ENCODE data around the gene TMEM236.

TMEM236 gene

DNA sequence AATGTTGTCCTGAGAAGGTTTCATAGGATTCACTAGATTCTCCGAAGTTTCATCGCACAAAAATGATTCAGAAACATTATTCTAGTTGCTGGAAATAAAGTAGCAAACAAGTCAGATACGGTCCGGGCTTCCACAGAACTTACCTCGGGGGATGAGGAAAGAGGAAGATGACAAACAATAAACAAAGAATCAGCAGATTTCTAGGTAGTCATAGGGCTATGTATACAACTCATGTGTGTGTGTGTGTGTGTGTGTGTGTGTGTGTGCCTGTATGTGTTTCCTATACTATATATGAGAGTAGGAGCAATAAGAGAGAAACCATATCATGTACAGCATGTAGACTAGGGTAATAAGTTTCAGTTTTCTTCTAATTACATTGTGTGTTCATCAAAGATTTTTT lies 16.5 kb downstream of the TMEM236 start:
- Histone ChIP-seq H3K36me3 (ENCODE audit: control insufficient read depth, insufficient read depth, low read length) (no peaks in the 10 kb centered on the region), H3K9me3 (ENCODE audit: control insufficient read depth, low read length) (peaks cover 3% of the 10 kb centered on the region), H3K4me1 (ENCODE audit: control insufficient read depth, insufficient read depth, low read length, poor library complexity, severe bottlenecking) (no peaks in the 10 kb centered on the region), H3K27ac (ENCODE audit: low read depth, low read length, severe bottlenecking) (no peak overlapping the region), H3K4me3 (ENCODE audit: extremely low read depth, insufficient read depth, low read length, poor library complexity, severe bottlenecking) (no peak overlapping the region)
- 97 to 98% methylated on average over 4 to 5 of the region's 5 CpGs for WGBS, 2 experiments (ENCODE audit: insufficient coverage in 2 of 2)

DNA sequence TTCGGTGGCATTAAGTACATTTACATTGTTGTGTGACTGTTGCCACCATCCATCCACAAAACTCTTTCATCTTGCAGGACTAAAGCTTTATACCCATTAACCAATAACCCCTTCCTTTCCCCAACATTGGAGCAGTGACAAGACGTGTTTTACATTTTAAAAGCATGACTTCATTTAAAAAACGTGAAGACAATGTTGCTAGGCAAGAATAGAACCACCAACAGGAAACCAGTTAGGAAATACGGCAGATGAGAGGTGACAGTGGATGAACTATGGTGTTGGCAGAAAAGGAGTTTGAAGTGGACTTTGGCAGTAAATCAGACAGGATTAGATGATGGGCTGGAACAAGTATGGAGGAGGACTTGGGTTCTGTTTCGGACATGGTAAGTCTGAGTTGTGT lies 17.0 kb downstream of the TMEM236 start:
- WGBS, 2 experiments (ENCODE audit: insufficient coverage in 2 of 2), result 78 to 82% methylated on average over 3 to 5 of the region's 5 CpGs
- Histone ChIP-seq H3K4me3 (ENCODE audit: extremely low read depth, insufficient read depth, low read length, poor library complexity, severe bottlenecking) (no peak overlapping the region), H3K36me3 (ENCODE audit: control insufficient read depth, insufficient read depth, low read length) (no peaks in the 10 kb centered on the region), H3K9me3 (ENCODE audit: control insufficient read depth, low read length) (peaks cover 3% of the 10 kb centered on the region), H3K27ac (ENCODE audit: low read depth, low read length, severe bottlenecking) (no peak overlapping the region), H3K4me1 (ENCODE audit: control insufficient read depth, insufficient read depth, low read length, poor library complexity, severe bottlenecking) (no peaks in the 10 kb centered on the region)

DNA sequence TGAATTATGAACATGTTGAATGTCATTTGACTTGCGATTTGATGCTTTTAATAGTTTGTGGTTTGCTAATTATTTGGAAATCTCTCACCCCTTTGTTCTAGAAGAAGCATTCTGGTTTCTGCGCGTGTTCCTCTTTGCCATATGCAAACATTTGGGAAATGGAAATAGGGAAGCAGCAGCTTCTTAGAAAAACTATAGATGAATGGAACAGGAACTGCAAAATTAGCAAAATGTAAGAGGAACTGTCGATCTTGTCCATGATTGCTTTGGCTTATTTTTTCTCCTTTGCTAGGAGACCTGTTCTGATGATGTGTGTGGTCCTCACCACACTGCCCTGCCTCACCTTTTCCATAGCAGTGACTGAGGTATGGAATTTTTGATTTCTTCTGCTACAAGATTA lies 19.0 kb downstream of the TMEM236 start:
- Histone ChIP-seq H3K4me3 (ENCODE audit: extremely low read depth, insufficient read depth, low read length, poor library complexity, severe bottlenecking) (no peak overlapping the region), H3K27ac (ENCODE audit: low read depth, low read length, severe bottlenecking) (no peak overlapping the region), H3K4me1 (ENCODE audit: control insufficient read depth, insufficient read depth, low read length, poor library complexity, severe bottlenecking) (no peaks in the 10 kb centered on the region), H3K9me3 (ENCODE audit: control insufficient read depth, low read length) (peaks cover under 1% of the 10 kb centered on the region), H3K36me3 (ENCODE audit: control insufficient read depth, insufficient read depth, low read length) (no peaks in the 10 kb centered on the region)
- 83 to 92% methylated on average over 2 to 3 of the region's 4 CpGs for WGBS, 2 experiments (ENCODE audit: insufficient coverage in 2 of 2)

DNA sequence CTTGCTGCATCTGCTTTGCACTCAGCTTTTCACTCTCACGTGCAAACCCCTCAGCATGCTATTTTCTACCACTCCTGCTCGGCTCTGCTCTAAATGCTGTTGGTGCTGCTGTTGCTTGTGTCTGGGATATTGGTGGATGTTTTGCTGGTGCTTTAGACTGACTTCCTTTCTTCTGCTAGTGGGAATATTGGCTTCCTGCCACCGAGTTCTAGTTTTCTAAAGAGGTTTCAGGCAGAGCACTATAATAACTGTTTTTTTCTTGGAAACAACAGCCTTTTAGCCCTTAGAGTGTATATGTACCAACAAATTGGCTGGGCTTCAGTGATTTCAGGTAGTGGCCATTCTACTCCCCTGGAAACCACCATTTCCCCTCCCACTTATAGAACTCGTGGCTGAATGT lies 27.8 kb downstream of the TMEM236 start:
- peaks cover 15% of the 10 kb centered on the region for H3K4me1 ChIP-seq (ENCODE audit: control insufficient read depth, insufficient read depth, low read length, poor library complexity, severe bottlenecking)
- no peak overlapping the region for H3K4me3 ChIP-seq (ENCODE audit: extremely low read depth, insufficient read depth, low read length, poor library complexity, severe bottlenecking)
- H3K27ac ChIP-seq (ENCODE audit: low read depth, low read length, severe bottlenecking), result no peak overlapping the region
- 86 to 100% methylated on average over 1 of the region's 4 CpGs for WGBS, 2 experiments (ENCODE audit: insufficient coverage in 2 of 2)
- H3K36me3 ChIP-seq (ENCODE audit: control insufficient read depth, insufficient read depth, low read length), result no peaks in the 10 kb centered on the region
- no peaks in the 10 kb centered on the region for H3K9me3 ChIP-seq (ENCODE audit: control insufficient read depth, low read length)

DNA sequence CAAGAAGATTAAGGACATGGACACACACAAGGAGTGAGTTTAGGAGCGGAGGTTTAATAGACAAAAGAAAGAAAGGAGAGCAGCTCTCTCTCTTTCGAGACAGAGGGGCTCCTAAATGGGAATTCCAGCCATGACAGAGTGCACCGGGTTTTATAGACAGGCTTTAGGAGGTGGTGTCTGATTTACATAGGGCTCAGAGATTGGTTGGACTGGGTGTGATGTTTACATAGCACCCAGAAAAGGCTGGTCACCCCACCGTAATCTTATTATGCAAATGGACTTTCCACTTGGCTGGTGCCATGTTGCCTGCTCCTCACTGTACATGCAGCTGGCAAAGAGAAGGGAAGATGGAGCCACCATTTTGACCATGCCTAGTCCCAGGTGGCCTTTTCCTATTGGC lies 28.7 kb downstream of the TMEM236 start:
- Histone ChIP-seq H3K4me1 (ENCODE audit: control insufficient read depth, insufficient read depth, low read length, poor library complexity, severe bottlenecking) (peaks cover 21% of the 10 kb centered on the region), H3K9me3 (ENCODE audit: control insufficient read depth, low read length) (no peaks in the 10 kb centered on the region), H3K36me3 (ENCODE audit: control insufficient read depth, insufficient read depth, low read length) (no peaks in the 10 kb centered on the region), H3K27ac (ENCODE audit: low read depth, low read length, severe bottlenecking) (no peak overlapping the region), H3K4me3 (ENCODE audit: extremely low read depth, insufficient read depth, low read length, poor library complexity, severe bottlenecking) (no peak overlapping the region)
- WGBS, 2 experiments (ENCODE audit: insufficient coverage in 2 of 2), result 93 to 95% methylated on average over 3 to 4 of the region's 4 CpGs

DNA sequence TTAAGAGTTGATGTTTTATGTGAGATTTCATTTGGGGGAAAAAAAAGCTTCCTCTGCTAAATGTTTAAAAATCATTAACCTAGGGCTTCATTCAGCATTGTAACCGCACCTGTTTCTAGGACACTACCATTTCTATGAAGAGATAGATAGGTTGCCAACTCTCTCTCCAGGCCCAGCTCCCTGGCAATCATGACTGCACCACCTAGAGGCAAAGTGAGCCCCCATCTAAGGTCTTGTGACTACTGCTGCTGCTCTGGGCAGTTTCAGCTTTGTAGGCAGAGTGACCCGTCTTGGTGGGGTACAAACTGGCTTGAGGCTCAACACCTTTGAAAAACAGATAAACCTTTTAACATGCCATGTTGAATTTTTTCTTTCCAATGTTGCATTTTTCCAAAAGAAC lies 29.9 kb downstream of the TMEM236 start:
- no peak overlapping the region for H3K4me3 ChIP-seq (ENCODE audit: extremely low read depth, insufficient read depth, low read length, poor library complexity, severe bottlenecking)
- no peak overlapping the region for H3K27ac ChIP-seq (ENCODE audit: low read depth, low read length, severe bottlenecking)
- no peaks in the 10 kb centered on the region for H3K9me3 ChIP-seq (ENCODE audit: control insufficient read depth, low read length)
- H3K4me1 ChIP-seq (ENCODE audit: control insufficient read depth, insufficient read depth, low read length, poor library complexity, severe bottlenecking), result peaks cover 21% of the 10 kb centered on the region
- no peaks in the 10 kb centered on the region for H3K36me3 ChIP-seq (ENCODE audit: control insufficient read depth, insufficient read depth, low read length)
- 50 to 75% methylated on average over 1 of the region's 2 CpGs for WGBS, 2 experiments (ENCODE audit: insufficient coverage in 2 of 2)

DNA sequence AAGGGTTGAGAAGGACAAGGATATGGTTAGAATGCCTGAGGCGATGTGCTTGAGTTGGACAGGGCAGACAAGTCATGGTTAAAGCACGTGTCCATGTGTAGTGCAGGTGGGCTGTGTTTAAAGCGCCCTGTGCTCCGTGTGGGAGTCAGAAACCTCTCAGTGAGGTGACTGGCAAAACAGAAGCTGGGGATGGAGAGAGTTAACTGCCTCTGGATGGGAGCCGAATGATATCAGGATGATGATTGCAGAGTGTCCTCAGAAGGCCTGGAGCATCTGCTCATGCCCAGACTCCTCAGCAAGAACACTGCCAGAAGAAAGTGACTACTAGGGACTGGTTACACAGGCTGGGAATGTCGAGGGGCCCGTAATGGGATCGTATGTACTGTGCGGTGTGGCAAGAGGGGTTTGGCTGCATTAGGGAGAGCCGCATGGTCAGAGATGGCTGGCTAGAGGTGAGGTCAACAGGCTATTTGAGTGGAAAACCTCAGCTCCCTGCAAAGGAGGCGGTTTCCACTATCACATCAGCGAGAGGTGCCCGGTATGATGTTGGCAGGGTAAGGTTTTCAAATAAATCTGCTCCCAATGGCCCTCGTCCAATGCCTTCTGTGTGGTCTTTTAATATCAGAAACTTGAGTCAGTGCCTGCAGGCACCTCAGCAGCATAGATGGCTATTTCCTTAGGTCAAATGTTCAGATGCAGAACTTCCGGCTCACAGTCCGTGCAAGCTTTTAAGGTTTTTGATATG lies 31.1 kb downstream of the TMEM236 start:
- 93 to 95% methylated on average over 12 to 13 of the region's 16 CpGs for WGBS, 2 experiments (ENCODE audit: insufficient coverage in 2 of 2)

DNA sequence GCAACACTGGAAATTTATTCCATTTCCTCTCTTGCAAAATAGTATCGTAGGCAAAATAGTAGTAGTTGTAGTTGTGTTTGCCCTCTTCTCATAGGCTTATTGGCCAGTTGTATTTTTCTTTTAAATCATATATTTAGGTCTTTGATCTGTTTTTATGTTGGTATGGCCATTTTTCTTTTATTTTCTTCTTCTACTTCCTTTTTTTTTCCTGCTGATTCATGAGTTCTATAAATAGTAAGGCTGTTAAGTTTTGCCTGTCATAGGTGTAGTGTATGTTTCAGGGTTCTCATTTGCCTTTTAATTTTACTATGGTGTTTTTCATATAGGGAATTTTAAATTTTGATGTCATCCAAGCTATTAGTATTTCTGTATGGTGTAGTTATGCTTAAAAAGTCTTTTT lies 31.8 kb downstream of the TMEM236 start:
- WGBS, 2 experiments (ENCODE audit: insufficient coverage in 2 of 2), result no CpG with 5 or more reads among the region's 1 CpG
- no peak overlapping the region for H3K4me3 ChIP-seq (ENCODE audit: extremely low read depth, insufficient read depth, low read length, poor library complexity, severe bottlenecking)
- no peaks in the 10 kb centered on the region for H3K9me3 ChIP-seq (ENCODE audit: control insufficient read depth, low read length)
- H3K4me1 ChIP-seq (ENCODE audit: control insufficient read depth, insufficient read depth, low read length, poor library complexity, severe bottlenecking), result peaks cover 29% of the 10 kb centered on the region
- H3K36me3 ChIP-seq (ENCODE audit: control insufficient read depth, insufficient read depth, low read length), result no peaks in the 10 kb centered on the region
- H3K27ac ChIP-seq (ENCODE audit: low read depth, low read length, severe bottlenecking), result no peak overlapping the region

More for the DNA sequence above, 31.1 kb downstream of the TMEM236 start:
- Histone ChIP-seq H3K9me3 (ENCODE audit: control insufficient read depth, low read length) (no peaks in the 10 kb centered on the region), H3K27ac (ENCODE audit: low read depth, low read length, severe bottlenecking) (no peak overlapping the region), H3K4me3 (ENCODE audit: extremely low read depth, insufficient read depth, low read length, poor library complexity, severe bottlenecking) (no peak overlapping the region), H3K4me1 (ENCODE audit: control insufficient read depth, insufficient read depth, low read length, poor library complexity, severe bottlenecking) (peaks cover 29% of the 10 kb centered on the region), H3K36me3 (ENCODE audit: control insufficient read depth, insufficient read depth, low read length) (no peaks in the 10 kb centered on the region)

DNA sequence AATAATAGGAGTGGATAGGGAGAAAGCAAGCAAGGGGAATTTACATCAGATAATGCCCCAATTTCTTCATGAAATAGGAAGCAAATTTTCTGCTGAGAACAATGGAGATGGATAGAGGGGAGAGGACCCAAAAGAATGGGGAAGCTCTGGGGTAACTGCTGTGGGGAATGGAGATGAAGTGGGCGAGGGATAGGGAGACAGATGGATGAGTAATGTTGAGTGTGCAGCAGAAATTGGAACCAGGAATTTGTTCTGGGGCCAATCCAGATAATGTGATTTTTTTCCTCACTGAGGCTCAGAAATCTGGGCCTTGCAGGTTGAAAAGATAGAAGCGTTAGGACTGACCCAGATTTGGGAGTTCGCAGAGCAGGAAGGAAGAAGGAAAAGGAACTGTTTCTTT lies 32.7 kb downstream of the TMEM236 start:
- Histone ChIP-seq H3K27ac (ENCODE audit: low read depth, low read length, severe bottlenecking) (no peak overlapping the region), H3K4me3 (ENCODE audit: extremely low read depth, insufficient read depth, low read length, poor library complexity, severe bottlenecking) (no peak overlapping the region)
- 92 to 97% methylated on average over 2 to 3 of the region's 3 CpGs for WGBS, 2 experiments (ENCODE audit: insufficient coverage in 2 of 2)

DNA sequence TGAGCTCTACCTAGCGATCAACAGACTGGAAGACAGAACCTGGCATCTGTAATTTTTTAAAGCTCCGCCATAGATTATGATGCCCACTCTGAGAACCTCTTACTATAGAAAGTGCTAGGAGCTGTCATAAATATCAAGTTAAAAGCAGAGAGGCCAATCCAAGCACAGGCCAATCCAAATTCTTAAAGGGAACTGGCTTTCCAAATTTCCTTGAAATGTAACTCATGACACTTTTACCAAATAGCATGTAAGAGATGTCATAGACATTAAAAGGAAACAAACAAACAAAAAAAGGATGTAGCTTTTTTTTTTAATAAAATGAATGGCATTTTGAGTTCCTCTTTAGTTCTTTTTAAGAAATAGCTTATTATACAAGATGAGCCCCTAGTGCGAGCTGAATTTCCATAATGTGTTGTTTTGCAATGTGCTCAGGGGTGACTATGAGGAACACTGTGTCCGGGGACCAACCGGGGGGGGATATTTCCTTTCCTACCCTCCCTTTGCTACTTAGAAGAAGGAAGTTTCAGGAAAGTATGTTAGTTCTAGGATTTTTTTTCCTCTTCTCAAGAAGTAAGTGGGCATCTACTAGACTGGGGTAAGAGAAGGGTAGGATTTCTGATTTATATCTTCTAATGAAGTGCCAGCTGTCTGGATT lies 33.4 kb downstream of the TMEM236 start:
- no peaks in the 10 kb centered on the region for H3K9me3 ChIP-seq (ENCODE audit: control insufficient read depth, low read length)
- H3K27ac ChIP-seq (ENCODE audit: low read depth, low read length, severe bottlenecking), result no peak overlapping the region
- 100% methylated on average over 2 of the region's 5 CpGs; no CpG with 5 or more reads in 1 of the 2 experiments for WGBS, 2 experiments (ENCODE audit: insufficient coverage in 2 of 2)
- no peak overlapping the region for H3K4me3 ChIP-seq (ENCODE audit: extremely low read depth, insufficient read depth, low read length, poor library complexity, severe bottlenecking)
- no peaks in the 10 kb centered on the region for H3K36me3 ChIP-seq (ENCODE audit: control insufficient read depth, insufficient read depth, low read length)
- peaks cover 29% of the 10 kb centered on the region for H3K4me1 ChIP-seq (ENCODE audit: control insufficient read depth, insufficient read depth, low read length, poor library complexity, severe bottlenecking)

More for the DNA sequence above, 32.7 kb downstream of the TMEM236 start:
- Histone ChIP-seq H3K36me3 (ENCODE audit: control insufficient read depth, insufficient read depth, low read length) (no peaks in the 10 kb centered on the region), H3K4me1 (ENCODE audit: control insufficient read depth, insufficient read depth, low read length, poor library complexity, severe bottlenecking) (peaks cover 29% of the 10 kb centered on the region), H3K9me3 (ENCODE audit: control insufficient read depth, low read length) (no peaks in the 10 kb centered on the region)

Data from mesodermal cell (in vitro differentiated cells).